ENCODE data around the gene NEB.
"Not testable (repeated sequence)": the region's sequence is repeated elsewhere in the genome, so short reads cannot be mapped to it uniquely, and the experiment has no call there.

NEB gene

GRCh38 chr2:151581300-151581699 lies 153.0 kb downstream of the NEB start:
- in situ Hi-C loops (cut with MboI; ENCODE audit: low pct_unique_long_range_greater_than_20kb, low sequenced_read_pairs); DNase-seq: not testable (repeated sequence)

- DNase-seq; in situ Hi-C loops (cut with MboI; ENCODE audit: low pct_unique_long_range_greater_than_20kb, low sequenced_read_pairs): not testable (repeated sequence)
Observed at GRCh38 chr2:151580697-151581096, 153.6 kb downstream of the NEB start.

DNA sequence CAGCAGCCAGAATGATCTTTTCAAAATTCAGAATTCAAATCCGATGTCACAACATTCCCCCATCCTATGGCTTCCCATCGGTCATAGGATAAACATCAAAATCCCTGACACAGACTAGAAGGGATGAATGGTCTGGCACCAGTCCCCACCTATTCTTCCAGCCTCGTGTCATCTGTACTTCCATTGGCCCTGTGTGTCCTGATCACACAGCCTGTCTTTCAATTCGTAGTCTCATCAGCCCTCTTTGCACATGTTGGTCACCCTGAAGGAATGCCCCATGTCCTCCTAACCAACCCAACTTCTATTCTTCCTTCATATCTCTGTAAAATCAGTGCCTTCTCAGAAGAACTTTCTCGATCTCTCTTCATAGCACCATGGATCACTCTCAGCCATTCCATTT lies 157.2 kb downstream of the NEB start:
- no peak for DNase-seq

GRCh38 chr2:151576080-151576479 lies 158.2 kb downstream of the NEB start:
- no peak for DNase-seq
- in situ Hi-C loops (cut with MboI; ENCODE audit: low pct_unique_long_range_greater_than_20kb, low sequenced_read_pairs), result no loop called here

More for the DNA sequence above, 157.2 kb downstream of the NEB start:
- in situ Hi-C loops (cut with MboI; ENCODE audit: low pct_unique_long_range_greater_than_20kb, low sequenced_read_pairs), result no loop called here

DNA sequence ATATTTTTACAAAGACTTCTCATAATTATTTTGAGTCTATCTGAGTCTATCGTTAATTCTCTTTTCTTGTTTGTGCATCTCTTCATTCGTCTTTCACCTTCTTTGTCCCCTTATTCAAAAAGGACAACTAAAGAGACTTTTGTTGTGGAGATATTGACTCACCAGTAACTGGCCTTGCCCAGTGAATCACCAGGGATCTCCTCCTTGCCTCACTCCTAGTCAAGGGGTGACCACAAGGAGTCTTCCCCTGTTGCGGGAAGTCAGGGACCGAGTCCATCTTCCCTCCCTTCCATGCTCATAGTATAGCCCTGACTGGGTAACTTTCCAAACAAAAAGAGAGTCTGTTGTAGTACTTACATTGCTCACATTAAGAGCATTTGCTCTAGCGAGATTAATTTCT lies 158.9 kb downstream of the NEB start:
- DNase-seq, result no peak
- in situ Hi-C loops (cut with MboI; ENCODE audit: low pct_unique_long_range_greater_than_20kb, low sequenced_read_pairs), result no loop called here

DNA sequence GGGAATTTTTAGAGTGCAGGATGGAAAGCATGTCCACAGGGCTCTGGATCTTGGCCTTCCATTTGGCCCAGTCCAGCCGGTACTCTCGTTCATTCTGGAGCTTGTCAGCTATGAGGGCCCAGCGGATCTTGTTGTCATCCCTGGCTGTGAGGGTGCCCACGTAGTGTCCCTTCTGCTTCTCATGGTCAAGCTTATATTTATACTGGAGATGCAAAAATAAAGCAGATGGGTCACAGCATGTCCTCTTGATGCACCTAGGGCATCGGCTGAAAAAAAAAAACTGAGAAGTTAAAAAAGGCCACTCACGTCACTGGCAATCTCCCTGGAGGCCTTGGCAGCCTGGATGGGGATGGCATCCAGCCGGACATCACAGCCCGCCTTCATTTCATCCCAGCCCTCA lies 164.1 kb downstream of the NEB start:
- no peak for DNase-seq
- in situ Hi-C loops (cut with MboI; ENCODE audit: low pct_unique_long_range_greater_than_20kb, low sequenced_read_pairs), result no loop called here

- DNase-seq, result no peak
Observed at GRCh38 chr2:151569167-151569566, 165.1 kb downstream of the NEB start.

DNA sequence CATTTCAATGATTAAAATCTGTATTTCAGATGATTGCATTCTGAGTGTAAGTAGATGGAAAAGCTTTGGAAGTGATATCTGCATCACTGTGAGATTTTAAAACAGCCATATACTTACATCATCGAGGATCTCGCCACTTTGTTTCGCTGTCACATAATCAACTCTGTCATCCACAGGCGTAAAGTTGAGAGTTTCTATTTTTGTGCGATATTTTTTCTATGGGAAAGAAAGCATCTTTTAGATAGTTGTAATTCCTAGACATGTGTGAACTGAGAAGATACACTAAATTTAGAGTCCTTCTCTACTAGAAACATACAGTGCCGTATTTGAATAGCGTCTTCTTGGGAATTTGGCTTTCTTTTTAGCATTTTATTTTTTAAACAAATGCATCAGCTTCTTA lies 165.8 kb downstream of the NEB start:
- in situ Hi-C loops (cut with MboI; ENCODE audit: low pct_unique_long_range_greater_than_20kb, low sequenced_read_pairs), result no loop called here

More at GRCh38 chr2:151569167-151569566, 165.1 kb downstream of the NEB start:
- in situ Hi-C loops (cut with MboI; ENCODE audit: low pct_unique_long_range_greater_than_20kb, low sequenced_read_pairs), result no loop called here

DNA sequence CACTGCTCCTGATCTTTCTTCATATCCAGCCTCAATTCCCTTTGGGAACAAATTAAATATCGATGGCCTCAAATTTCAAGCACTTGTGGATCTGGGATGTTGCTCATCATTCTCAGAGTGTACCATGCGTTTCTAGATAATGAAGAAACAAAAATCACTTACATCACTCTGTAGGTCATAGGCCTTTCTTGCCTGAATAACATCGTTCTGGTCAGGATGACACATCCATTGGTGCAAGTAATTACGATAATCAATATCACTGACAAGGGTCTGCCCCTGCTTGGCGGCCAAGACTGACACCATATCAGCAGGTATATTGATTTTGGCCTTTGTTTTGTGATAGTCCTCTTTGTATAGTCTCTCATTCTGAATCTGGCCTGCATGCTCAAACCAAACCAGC lies 167.3 kb downstream of the NEB start:
- no peak for DNase-seq
- in situ Hi-C loops (cut with MboI; ENCODE audit: low pct_unique_long_range_greater_than_20kb, low sequenced_read_pairs), result no loop called here

More for the DNA sequence above, 165.8 kb downstream of the NEB start:
- DNase-seq, result no peak

GRCh38 chr2:151562398-151562797 lies 171.9 kb downstream of the NEB start:
- no peak for DNase-seq
- in situ Hi-C loops (cut with MboI; ENCODE audit: low pct_unique_long_range_greater_than_20kb, low sequenced_read_pairs), result no loop called here

DNA sequence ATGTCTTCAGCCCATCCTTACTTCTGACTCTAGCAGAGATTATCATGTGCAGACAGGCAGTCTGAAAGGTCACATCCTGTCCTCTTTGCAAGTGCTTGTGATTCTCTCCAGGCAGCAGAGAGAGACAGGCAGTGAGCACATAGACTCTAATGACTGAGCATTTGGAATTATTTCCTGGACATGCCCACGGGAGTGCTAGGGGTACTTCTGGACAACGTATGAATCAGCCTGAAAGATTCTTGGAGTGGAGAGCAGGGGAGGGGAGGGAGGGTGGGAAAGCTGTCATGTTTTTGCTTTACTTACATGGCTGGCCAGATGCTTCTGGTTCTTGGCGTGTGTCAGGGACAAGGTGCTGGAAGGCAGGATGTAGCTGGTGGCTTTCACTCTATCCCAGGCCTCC lies 174.0 kb downstream of the NEB start:
- no peak for DNase-seq

DNA sequence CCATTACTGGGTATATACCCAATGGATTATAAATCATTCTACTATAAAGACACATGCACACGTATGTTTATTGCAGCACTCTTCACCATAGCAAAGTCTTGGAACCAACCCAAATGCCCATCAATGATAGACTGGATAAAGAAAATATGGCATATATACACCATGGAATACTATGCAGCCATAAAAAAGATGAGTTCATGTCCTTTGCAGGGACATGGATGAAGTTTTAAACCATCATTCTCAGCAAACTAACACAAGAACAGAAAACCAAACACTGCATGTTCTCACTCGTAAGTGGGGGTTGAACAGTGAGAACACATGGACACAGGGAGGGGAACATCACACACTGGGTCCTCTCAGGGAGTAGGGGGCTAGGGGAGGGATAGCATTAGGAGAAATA lies 174.8 kb downstream of the NEB start:
- in situ Hi-C loops (cut with MboI; ENCODE audit: low pct_unique_long_range_greater_than_20kb, low sequenced_read_pairs); DNase-seq: not testable (repeated sequence)

More for the DNA sequence above, 174.0 kb downstream of the NEB start:
- in situ Hi-C loops (cut with MboI; ENCODE audit: low pct_unique_long_range_greater_than_20kb, low sequenced_read_pairs), result no loop called here

DNA sequence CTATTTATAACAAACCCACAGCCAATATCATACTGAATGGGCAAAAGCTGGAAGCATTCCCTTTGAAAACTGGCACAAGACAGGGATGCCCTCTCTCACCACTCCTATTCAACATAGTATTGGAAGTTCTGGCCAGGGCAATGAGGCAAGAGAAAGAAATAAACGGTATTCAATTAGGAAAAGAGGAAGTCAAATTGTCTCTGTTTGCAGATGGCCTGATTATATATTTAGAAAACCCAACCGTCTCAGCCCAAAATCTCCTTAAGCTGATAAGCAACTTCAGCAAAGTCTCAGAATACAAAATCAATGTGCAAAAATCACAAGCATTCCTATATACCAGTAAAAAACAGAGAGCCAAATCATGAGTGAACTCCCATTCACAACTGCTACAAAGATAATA lies 176.4 kb downstream of the NEB start:
- peak; percentile 36 for DNase-seq
- in situ Hi-C loops (cut with MboI; ENCODE audit: low pct_unique_long_range_greater_than_20kb, low sequenced_read_pairs), result not testable (repeated sequence)

DNA sequence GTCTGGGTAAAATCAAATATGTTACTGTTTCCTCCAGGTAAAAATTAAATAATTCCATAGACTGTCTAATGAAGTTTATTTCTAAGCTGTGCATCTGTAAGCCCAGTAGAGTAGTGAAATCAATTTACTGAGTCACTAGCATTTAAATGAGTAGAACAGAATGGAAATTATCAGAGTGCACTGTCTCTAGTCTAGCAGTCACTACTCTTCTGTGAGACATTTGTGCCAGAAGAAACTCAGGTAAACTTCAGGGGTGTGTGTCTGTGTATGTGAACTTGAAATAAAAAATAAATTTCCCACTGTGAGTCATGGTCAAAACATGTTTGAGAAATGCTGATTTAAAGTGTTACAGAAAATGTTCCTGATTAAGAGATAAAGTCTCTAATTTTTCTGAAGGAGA lies 178.2 kb downstream of the NEB start:
- in situ Hi-C loops (cut with MboI; ENCODE audit: low pct_unique_long_range_greater_than_20kb, low sequenced_read_pairs), result no loop called here
- DNase-seq, result no peak

- in situ Hi-C loops (cut with MboI; ENCODE audit: low pct_unique_long_range_greater_than_20kb, low sequenced_read_pairs), result no loop called here
- no peak for DNase-seq
Observed at GRCh38 chr2:151552287-151552686, 182.0 kb downstream of the NEB start.

GRCh38 chr2:151551556-151551955 lies 182.7 kb downstream of the NEB start:
- no peak for DNase-seq
- in situ Hi-C loops (cut with MboI; ENCODE audit: low pct_unique_long_range_greater_than_20kb, low sequenced_read_pairs), result no loop called here

DNA sequence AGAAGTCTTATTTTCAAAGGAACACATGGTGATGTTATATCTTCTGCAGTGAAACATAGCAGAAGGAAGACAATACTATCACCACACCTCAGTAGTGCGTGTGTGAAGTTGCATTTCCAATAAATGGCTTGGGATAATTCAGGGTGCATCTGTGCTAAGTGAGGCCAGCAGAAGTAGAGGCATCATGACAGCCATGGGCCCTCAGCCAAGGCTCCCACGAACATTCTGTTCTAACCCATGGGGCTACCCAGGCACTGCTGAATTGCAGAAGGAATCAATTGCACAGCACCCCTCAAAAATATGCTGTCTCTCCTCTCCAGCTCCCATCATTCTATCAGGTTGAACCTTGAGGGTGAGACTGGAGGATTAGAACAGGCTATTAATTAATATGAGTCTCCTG lies 185.1 kb downstream of the NEB start:
- no peak for DNase-seq
- in situ Hi-C loops (cut with MboI; ENCODE audit: low pct_unique_long_range_greater_than_20kb, low sequenced_read_pairs), result no loop called here

DNA sequence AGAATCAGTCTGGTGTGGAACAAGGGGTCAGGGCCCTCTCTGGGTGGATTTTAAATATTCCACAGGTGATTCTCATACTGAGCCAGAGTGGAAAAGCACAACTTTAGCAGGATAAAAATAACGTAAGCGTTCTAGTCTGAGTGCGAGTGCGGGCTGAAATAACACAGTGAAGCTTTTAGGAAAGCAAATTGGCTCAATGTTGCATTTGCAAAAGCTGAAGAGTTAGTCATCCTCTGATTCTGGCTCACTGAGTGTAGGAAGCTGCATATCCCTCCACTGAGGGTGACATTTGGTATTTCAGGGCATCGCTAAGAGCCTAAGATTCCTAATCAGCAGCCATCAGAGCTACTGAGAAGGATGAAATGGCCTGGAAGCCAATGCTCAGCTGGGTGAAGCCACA lies 189.8 kb downstream of the NEB start:
- in situ Hi-C loops (cut with MboI; ENCODE audit: low pct_unique_long_range_greater_than_20kb, low sequenced_read_pairs), result no loop called here

GRCh38 chr2:151543876-151544275 lies 190.4 kb downstream of the NEB start:
- no peak for DNase-seq
- in situ Hi-C loops (cut with MboI; ENCODE audit: low pct_unique_long_range_greater_than_20kb, low sequenced_read_pairs), result no loop called here

More for the DNA sequence above, 189.8 kb downstream of the NEB start:
- no peak for DNase-seq

DNA sequence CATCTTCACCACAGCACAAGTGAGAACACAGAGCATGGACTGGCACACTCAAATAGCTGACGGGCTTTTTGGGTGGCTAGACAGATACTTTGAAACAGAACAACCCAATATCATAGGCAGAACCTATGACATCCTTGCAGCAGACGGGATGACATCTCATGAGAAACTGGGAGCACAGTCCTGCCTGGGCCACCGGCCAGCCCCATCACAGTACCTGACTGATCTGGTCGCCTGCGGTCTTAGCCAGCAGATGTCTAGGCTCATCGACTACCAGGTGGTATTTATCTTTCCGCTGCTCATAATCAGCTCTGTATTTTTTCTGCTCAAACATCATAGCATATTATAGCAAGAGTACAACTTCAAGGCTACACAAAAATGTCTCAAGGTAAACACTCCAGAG lies 200.3 kb downstream of the NEB start:
- no peak for DNase-seq
- in situ Hi-C loops (cut with MboI; ENCODE audit: low pct_unique_long_range_greater_than_20kb, low sequenced_read_pairs), result no loop called here

DNA sequence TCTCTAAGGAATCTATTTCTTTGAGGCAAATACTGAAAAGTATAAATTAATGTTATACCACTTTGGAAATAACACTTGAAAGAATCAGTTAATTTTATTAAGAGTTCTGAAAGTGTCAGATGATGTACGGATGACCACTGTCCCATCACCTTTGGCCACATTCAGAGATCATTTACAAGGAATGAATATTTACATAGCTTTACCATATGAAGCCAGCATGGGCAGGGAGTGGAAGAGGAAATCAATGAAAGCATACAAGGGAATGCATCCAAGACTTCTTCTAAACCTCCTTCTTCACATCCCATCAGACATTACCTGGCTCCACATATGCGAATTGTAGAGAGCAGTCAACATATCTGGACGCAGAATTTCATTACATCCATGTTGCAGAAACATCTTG lies 201.1 kb downstream of the NEB start:
- no peak for DNase-seq
- in situ Hi-C loops (cut with MboI; ENCODE audit: low pct_unique_long_range_greater_than_20kb, low sequenced_read_pairs), result no loop called here

DNA sequence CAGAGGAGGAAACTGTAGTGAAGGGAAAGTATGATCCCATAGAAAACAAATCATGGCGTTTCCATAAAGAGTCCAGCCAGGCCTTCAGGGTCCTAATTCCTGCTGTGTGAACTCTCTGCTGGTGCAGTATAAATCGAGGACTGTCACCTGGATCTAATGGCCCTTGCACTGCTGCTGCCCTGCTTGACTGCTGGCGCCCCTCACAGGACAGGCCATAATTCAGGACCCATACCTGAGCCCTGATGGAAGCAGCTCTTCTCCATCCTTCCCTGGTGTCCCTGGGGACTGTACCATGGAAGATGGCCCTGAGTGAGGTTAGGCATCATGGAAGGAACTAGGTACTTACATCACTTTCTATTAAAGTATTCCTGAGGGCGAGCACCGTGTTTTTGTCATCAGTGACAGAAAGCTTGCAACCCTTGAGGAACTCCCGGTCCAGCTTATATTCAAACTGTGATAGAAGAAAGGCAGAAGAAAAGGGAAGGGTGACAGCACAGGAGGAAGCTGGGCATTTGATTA lies 207.6 kb downstream of the NEB start:
- in situ Hi-C loops (cut with MboI; ENCODE audit: low pct_unique_long_range_greater_than_20kb, low sequenced_read_pairs), result no loop called here

More for the DNA sequence above, 207.6 kb downstream of the NEB start:
- no peak for DNase-seq

Measured in KBM-7 (cell line).